CD4-positive, alpha-beta T cell treated with Interferon alpha-2 for 1 hour (primary cell): Measurements from ENCODE around the gene HSPBP1.

ENCODE experiments used
- DNase-seq, 2 donors: peaks; one replicate each; pipeline ENCODE4 v3.0.0-alpha.2; 2020 to 2022

Gene HSPBP1

GRCh38 chr19:55304279-55304978 lies 24.5 kb upstream of the HSPBP1 start:
- DNase-seq = peak in 1 of 2 donors; percentile 37

GRCh38 chr19:55303477-55303876 lies 23.6 kb upstream of the HSPBP1 start:
- no peak for DNase-seq

GRCh38 chr19:55302318-55302703 lies 22.4 kb upstream of the HSPBP1 start:
- no peak for DNase-seq

- DNase-seq = peak; percentile 92 to 93
Observed at GRCh38 chr19:55301459-55302317, 21.8 kb upstream of the HSPBP1 start.

GRCh38 chr19:55300886-55301458 lies 21.1 kb upstream of the HSPBP1 start:
- no peak for DNase-seq

GRCh38 chr19:55299991-55300390 lies 20.1 kb upstream of the HSPBP1 start:
- no peak for DNase-seq

- no peak for DNase-seq
Observed at GRCh38 chr19:55297267-55297666, 17.4 kb upstream of the HSPBP1 start.

GRCh38 chr19:55289117-55289796 lies 9.3 kb upstream of the HSPBP1 start:
- DNase-seq = no peak

- DNase-seq = no peak
Observed at GRCh38 chr19:55287361-55288079, 7.6 kb upstream of the HSPBP1 start.

GRCh38 chr19:55285229-55285890 lies 5.5 kb upstream of the HSPBP1 start:
- DNase-seq = no peak

GRCh38 chr19:55284405-55285058 lies 4.6 kb upstream of the HSPBP1 start:
- DNase-seq = no peak

GRCh38 chr19:55283548-55284377 lies 3.9 kb upstream of the HSPBP1 start, which contains the start of gene BRSK1:
Gene BRSK1, plus strand, starts transcription at chr19:55283997. Its CDS starts 446 bp downstream, at chr19:55284443.
- DNase-seq = peak; percentile 53 to 70

GRCh38 chr19:55279340-55279739 lies 570 bp downstream of the HSPBP1 start:
- no peak for DNase-seq

GRCh38 chr19:55278391-55279135 lies 1.3 kb downstream of the HSPBP1 start:
- DNase-seq = no peak

- no peak for DNase-seq
Observed at GRCh38 chr19:55277494-55277893, 2.4 kb downstream of the HSPBP1 start.

- DNase-seq = peak in 1 of 2 donors; percentile 39
Observed at GRCh38 chr19:55276720-55277430, 3.0 kb downstream of the HSPBP1 start.

GRCh38 chr19:55275851-55276719 lies 3.8 kb downstream of the HSPBP1 start:
- DNase-seq = peak in 1 of 2 donors; percentile 59
